NCI-H82 treated with DMSO at 0.1 percent for 48 hours (cell line): ENCODE data around the gene CHKA.

Experiments used
- DNase-seq: peaks from one replicate; lab custom pipeline; 2025; ENCODE audit not compliant: unreplicated experiment; lab: John Stamatoyannopoulos, UW

Gene CHKA

GRCh38 chr11:68143310-68143689 lies 22.1 kb upstream of the CHKA start:
- no peak for DNase-seq

DNA sequence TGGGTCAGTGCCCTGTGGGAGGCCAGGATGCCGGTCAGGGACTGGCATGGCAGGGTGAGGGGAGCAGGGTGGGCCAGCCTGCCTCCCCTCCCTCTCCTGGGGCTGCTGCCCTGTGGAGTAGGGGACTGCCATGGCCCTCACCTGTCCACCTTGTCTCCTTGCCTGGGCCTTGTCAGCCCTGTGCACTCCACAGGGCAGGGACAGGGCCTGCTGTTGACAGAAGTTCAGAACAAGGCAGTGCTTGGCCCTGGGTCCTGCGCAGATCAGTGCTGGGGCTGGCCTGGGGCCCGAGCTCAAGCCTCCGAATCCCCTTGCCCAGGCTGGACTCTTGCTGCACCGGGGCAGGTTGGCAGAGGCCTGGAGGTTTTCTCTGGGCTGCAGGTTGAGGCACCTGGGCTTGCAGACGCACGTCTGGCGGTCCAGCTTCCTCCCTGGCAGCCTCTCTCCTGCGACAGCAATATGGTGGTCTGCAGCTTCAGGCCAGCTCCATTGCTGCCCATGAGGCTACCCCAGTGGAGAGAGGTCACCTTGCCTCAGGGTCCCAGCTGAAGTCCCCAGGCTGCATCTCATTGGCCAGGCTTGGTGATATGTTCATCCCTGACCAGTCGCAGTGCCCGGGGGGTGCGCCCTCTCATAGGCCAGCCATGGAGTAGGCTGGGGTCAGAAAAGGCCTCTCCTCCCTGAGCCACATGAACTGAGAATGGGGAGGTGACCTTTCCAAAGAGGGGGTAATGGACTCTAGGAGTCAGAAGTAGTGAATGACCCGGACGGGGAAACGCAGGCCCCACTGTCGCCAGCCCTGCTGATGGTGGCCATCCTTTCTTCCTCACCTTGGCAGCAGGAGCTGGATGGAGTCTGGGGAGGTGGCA lies 21.5 kb upstream of the CHKA start:
- DNase-seq = no peak

DNA sequence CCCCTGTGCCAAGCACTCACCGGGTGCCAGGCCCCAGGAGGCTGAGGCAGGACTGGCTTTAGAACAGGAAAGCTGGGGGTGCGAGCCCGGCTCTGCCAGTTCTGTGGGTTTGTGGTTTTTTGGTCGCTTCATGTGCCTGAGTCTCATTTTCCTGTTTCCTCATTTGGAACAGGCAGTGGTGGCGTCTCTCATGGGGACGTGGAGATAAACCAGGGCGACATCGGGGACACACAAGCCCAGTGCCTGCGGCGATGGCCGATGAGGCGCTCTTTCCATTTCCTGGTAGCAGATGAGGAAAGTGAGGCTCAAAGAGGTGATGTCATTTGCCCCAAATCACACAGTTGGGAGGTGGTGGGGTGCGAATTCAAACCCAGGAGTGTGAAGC lies 20.8 kb upstream of the CHKA start:
- no peak for DNase-seq

DNA sequence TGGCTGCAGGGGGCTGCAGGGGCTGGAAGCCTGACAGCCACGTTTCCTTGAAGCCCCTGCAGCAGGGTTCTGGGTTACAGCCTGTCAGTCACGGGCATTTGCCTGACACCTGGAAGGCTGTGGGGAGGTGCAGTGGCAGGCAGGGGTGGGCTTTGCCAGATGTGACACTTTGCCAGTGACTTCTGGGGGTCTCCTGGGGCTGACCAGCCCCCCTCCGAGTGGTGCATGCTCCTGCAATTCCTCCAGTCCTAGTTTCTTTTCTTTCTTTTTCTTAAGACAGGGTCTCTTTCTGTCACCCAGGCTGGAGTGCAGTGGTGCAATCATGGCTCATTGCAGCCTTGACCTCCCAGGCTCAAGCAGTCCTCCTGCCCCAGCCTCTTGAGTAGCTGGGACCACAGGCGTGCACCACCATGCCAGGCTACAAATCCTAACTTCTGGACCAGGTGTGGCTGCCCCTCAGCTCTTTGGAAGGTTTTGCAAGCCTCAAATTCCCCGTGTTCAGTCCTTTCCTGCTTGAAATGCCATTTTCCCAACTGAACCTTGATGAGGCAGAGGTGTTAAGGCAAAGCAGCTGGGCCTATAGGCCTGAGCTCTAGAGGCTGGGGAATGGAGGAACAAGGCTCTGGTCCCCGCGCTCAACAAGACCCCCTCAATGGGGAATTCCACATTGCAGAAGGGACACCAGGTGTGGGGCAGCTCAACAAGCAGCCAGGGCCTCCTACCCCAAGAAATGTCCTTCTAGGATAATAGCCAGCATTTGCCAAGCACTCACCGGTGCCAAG lies 20.2 kb upstream of the CHKA start:
- no peak for DNase-seq

GRCh38 chr11:68140496-68141245 lies 19.5 kb upstream of the CHKA start:
- no peak for DNase-seq

DNA sequence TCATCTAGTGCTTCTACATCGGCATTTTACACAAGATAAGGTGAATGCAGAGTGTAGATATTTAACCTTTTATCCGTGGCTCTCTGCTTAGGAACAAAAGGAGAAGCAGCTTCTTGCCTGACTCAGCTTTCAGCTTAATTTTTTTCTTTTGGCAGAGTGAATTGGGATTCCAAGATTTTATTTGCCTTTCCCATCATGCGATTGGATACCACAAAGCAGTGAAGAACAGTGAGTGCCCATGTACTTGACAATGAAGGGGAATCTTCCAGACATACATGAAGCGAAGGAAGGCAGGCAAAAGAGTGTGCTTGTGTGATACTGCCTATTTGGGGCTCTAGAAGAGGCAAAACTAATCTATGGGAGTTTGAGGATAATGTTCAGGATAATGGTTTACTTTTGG lies 17.0 kb upstream of the CHKA start:
- no peak for DNase-seq

DNA sequence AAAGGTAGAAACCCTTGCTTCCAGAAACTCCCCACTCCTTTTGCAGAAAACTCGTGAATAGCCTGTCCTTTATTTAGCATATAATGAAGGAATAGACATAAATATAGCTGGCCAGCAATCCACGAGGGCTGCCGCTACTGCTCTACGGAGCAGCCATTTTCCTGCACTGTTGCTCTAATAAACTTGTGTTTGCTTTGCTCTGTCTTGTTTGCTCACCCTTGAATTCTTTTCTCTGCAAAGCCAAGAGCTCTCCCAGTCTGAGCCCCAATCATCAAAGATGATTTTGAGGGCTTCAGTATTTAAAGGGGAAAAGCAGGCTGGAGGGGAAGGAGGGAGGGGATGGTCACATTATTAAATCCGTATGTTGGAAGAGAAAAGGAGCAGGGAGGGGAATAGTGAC lies 16.6 kb upstream of the CHKA start:
- no peak for DNase-seq

DNA sequence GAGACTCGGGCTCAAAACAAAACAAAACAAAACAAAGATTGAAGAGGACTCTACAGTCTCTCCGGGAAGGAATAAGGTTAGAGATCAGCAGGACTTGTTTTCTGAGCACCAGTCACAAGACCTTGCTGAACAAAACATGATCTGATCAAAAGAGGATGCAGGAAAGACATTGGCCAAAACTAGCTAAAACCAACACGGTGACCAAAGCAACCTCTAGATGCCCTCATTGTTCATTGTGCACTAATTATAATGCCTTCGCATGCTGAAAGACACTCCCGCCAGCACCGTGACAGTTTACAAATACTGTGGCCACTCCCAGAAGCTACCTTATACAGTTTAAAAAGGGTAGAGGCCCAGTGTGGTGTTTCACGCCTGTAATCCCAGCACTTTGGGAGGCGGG lies 15.7 kb upstream of the CHKA start:
- no peak for DNase-seq

DNA sequence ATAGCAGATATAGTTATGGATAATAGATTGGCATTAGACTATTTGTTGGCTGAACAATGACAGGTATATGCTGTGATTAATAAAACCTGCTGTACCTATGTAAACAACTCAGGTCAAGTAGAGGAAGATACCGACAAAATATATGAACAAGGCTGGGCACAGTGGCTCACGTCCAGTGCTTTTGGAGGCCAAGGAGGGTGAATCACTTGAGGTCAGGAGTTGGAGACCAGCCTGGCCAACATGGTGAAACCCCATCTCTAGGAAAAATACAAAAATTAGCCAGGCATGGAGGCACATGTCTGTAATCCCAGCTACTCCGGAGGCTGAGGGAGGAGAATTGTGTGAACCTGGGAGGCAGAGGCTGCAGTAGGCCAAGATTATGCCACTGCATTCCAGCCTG lies 14.0 kb upstream of the CHKA start:
- no peak for DNase-seq

GRCh38 chr11:68133761-68134160 lies 12.6 kb upstream of the CHKA start:
- DNase-seq = no peak

GRCh38 chr11:68130121-68130520 lies 8.9 kb upstream of the CHKA start:
- DNase-seq = no peak

DNA sequence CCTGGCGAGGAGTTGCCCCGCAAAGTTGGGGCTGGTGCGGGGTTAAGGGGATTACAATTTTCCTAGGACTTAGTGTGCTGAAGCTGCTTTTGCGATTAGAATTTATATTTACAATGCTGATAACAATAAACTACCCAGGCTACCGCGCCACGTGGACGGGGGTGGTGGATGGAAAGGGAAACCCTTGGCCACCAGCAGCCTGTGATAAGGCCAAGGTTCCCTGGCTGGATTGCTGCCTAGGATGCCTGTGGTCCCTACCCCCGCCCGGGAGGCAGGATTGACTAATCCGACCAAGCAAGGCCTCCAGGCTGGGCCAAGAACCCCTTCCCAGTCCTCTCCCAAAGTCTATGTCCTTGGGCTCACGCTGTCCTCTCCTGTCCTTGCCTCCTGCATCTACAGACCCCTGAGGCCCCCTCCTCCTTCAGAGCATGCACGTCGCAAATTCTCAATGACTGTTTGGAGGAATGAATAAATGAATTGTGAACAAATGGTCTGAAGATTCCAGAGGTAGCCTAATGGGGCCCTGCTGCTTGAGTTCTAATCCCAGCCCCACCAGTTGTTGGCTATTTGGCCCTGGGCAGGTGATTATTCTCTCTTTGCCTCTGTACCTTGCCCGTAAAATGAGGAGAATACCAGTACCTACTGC lies 7.6 kb upstream of the CHKA start:
- DNase-seq = peak; percentile 1

DNA sequence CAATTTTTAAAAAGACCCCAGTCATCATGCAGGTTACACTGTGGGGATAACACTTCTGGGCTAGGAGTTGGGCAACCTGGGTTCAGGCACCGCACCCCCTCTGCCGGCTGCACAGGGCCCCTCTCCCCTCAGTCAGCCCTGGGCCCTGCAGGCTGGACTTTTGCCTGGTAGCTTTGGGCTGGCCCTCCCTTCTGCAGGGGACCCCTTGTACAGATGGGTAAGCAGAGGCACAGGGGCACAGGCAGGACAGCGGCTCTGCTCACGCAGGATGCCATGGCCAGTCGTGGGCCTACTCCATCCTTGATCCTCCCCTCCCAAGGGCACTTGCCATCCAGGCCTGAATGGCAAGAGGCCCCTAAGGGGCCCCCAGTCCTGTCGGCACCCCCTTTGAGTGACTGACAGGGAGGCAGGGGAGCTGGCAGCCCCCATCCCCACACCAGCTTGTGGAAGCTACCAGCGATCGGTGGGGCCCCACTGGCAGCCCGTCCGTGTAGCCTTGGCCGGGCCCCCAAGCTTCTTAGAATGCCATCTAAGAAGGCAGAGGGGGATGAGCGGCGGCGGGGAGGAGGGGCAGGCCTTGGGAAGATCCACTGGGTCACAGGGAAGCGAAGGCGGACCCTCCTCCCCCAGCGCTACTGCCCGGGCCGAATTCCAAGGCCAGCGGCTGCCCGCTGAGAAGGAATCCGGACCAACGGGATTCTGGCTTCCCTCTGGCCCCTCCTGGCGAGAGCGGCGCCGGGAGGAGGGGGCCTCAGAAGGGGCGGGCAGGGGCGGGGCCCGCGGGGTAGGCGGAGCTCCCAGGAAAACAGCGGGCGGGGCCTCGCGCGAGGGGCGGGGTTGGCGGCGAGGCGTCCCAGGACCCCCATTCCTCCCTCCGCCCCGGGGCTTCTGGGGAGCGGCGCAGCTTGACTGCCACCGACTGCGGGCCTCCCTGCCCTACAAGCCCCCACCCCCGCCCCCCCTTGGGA lies 6.8 kb upstream of the CHKA start:
- no peak for DNase-seq

- no peak for DNase-seq
These were observed 4.0 kb upstream of the CHKA start for GRCh38 chr11:68125164-68125563.

DNA sequence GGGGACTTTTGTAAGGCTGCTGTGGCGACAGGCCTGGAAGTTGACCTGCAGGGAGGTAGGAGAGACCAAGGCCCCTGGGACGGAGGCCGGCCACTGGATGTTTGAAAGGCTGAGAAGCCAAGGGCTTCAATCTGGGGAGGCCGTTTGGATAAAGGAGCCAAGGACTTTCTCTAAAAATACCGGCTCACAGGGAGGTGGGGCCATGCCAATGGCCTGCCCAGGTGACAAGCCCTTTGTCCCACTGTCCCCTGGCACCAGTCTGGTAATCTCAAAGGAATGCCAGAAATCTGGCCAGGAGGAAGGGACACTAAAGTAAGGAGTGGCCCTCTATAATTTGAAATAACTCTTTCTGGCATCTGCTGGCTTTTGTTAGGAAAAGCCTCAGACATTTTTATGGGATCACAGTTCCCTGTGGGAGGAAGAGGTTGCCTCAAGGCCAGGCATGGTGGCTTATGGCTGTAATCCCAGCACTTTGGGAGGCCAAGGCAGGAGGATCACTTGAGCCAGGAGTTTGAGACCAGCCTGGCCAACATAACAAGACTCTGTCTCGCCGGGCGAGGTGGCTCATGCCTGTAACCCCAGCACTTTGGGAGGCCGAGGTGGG lies 1.9 kb upstream of the CHKA start:
- no peak for DNase-seq

- DNase-seq = no peak
These were observed 718 bp downstream of the CHKA start for GRCh38 chr11:68120273-68121066.

DNA sequence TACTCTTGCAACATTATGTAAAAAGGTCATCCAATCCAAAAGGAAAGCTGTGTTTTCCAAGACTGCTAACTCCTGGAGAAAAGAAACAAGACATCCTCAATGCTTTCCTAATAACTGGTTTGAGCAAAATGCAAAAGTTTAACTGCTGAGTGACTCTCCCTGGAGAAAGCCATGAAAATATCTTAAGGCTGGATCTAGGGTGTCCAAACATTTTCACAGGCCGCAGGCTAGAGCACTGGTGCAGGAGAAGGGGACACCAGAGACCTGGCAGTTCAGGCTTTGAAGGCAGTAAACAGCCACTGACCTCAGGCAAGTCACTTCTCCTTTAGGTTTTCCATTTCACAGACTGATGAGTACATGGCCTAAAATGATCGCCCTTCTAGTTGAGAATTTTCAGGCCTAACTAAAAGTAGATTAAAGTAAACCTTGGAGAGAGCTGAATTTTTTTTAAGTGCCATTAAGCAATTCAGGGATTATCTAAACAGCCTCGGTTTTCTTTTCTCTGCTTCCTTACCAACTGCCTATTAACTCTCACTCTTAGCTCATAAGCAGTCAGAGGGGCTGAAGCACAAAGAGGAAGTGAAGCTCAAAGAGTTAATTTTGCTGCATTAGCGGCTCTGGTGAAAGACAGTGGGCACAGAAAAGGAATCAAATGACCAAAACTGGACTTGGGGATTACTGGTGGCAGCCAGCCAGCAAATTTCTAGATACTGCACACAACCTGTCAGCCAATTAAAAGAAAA lies 2.3 kb downstream of the CHKA start:
- DNase-seq = peak; percentile 3

- DNase-seq = no peak
These were observed 3.2 kb downstream of the CHKA start for GRCh38 chr11:68117853-68118470.
